AML-193 (cell line): Measurements from ENCODE around the gene TM4SF5.

Source experiments
- DNase-seq, 2 experiments: peaks; one replicate each; lab custom pipeline; 2025; lab: John Stamatoyannopoulos, UW

The TM4SF5 gene

GRCh38 chr17:4771519-4772234 lies at the start of gene TM4SF5:
TSS of gene TM4SF5 (plus strand) at chr17:4771886. CDS start at chr17:4771923, 37 bp downstream.
- no peak for DNase-seq

DNA sequence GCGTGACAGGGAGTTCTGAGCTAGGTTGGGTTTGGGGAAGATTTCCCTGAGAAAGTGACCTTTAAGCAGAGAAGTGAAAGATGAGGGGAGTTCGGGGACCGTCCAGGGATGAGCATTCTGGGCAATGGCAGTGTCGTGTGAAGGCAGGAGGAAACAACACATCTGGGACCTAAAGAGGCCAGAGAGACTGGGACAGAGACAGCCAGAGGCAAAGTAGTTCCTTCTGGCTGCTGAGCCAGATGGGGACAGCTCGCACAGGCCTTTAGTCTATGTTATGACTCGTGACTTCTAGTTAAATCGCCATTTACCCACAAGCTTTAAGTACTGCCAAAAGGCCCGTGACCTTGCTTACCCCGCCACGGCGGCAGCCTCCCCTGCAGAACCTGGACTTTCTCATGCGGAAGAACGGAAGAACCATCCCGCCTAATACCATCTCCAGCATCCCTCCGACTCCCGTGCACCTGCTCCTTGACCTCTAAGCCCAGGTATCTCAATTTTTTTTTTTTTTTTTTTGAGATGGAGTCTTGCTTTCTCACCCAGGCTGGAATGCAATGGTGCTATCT lies 48.9 kb upstream of the TM4SF5 start:
- no peak for DNase-seq

DNA sequence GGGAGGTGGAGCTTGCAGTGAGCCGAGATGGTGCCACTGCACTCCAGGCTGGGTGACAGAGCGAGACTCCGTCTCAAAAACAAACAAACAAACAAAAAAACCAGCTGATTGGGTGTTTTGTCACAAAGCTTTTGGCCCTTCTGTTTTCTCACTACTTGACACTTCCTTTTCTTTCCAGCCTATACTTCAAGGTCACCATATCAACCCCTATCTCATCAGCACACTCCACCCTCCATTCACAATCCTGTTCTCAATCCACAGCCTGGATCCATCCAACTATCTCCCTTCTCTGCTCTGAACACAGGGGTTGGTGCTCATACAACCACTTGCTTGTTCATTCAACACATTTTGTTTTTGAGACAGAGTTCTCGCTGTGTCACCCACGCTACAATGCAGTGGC lies 47.0 kb upstream of the TM4SF5 start:
- no peak for DNase-seq

DNA sequence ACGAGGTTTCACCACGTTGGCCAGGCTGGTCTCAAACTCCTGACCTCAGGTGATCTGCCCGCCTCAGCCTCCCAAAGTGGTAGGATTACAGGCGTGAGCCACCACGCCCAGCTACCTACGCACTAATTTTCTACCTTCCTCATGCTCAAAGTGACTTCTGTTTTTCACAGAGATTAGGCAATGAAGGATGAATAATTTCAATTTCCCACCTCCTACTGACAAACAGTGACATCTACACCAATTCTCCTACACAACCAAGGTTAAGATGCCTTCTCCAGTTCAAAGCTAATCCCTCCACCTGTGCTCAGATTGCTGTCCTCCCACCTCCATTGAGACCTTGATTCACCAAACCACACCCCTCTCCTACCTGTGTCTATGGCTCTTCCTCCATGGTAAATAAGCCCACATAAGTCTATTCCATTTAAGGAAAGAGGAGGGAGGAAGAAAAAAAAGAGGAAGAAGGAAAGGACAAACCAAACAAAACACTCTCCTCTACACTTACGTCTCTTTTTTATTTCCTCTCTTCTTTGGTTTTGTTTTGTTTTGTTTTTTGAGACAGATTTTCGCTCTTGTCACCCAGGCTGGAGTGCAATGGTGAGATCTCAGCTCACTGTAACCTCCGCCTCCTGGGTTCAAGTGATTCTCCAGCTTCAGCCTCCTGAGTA lies 45.9 kb upstream of the TM4SF5 start:
- DNase-seq = peak in 1 of 2 experiments; percentile 40

DNA sequence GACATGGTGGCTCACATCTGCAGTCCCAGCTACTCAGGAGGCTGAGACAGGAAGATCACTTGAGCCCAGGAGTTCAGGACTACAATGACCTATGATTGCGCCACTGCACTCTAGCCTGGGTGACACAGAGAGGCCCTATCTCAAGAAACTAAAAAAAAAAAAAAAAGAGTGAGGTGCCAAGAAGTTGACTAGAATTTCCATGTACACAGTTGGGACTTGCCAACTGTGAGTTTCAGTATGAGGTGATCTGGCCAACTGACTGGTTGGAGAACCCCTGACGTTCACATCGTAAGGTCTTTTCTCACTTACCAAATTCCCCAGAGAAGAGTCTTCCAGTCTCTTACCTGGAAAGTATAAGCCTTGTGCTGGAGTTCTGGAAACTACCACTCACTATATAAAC lies 43.6 kb upstream of the TM4SF5 start:
- peak in 1 of 2 experiments; percentile 10 for DNase-seq

DNA sequence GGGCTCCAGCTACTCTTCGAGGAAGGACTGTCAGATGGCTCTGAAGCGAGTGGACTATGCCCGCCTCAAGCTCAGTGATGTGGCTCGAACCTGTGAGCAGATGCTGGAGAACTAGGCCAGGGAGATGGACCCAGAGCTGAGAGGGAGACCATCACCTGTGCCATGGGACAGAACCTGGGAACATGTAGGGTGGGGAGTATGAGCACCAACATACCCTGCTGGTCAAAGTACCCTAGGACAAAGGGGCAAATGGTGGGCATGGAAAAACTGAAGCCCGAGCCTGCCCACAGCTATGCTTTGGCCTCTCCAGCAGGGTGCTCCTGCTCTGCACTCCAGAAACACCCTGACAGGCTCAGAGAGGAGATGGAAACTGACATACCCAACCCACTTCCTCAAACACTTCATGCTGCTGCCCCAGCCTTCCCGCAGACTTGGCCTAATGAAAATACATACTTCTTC lies 38.6 kb upstream of the TM4SF5 start:
- DNase-seq = peak; percentile 66 to 70

- DNase-seq = no peak
Observed at GRCh38 chr17:4734857-4735475, 36.7 kb upstream of the TM4SF5 start.

GRCh38 chr17:4735876-4736651 lies 35.6 kb upstream of the TM4SF5 start:
- peak; percentile 30 to 50 for DNase-seq

GRCh38 chr17:4738136-4739121 lies 33.3 kb upstream of the TM4SF5 start:
- DNase-seq = no peak

GRCh38 chr17:4739122-4740024 lies 32.3 kb upstream of the TM4SF5 start, which contains the start of the genes CXCL16 and ZMYND15:
TSS of gene CXCL16 (minus strand) at chr17:4739928. CDS start at chr17:4739339, 589 bp downstream.
TSS of gene ZMYND15 (plus strand) at chr17:4739833. CDS start at chr17:4740549, 716 bp downstream.
- no peak for DNase-seq

- no peak for DNase-seq
Observed at GRCh38 chr17:4740025-4740351, 31.7 kb upstream of the TM4SF5 start.

DNA sequence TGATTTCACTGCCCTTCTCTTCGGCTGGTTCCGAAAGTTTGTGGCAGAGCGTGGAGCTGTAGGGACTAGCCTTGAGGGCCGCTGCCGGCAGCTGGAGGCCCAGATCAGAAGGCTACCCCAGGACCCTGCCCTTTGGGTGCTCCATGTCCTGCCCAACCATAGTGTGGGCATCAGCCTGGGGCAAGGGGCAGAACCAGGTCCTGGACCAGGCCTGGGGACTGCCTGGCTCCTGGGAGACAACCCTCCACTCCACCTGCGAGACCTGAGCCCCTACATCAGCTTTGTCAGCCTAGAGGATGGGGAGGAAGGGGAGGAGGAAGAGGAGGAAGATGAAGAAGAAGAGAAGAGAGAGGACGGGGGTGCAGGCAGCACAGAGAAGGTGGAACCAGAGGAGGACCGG lies 31.1 kb upstream of the TM4SF5 start:
- DNase-seq = no peak

- DNase-seq = no peak
Observed at GRCh38 chr17:4741544-4741943, 30.1 kb upstream of the TM4SF5 start.

- DNase-seq = no peak
Observed at GRCh38 chr17:4742133-4742532, 29.6 kb upstream of the TM4SF5 start.

DNA sequence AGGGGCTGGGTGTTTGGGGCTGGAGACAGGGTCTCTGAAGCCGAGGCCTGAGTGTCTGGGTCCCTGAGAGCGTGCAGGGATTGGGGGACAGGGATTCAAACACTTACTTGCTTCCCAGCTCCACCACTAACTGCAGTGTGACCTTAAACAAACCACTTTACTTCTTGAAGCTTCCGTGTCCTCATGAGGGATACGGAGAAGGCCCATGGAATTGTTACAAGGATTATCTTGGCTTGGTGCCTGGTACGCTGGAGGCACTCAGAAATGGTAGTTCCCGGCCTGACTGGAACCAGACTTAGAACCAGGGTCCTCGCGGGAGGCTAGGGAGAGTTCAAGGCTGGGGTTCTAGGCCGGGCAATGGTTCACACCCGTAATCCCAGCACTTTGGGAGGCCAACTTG lies 29.1 kb upstream of the TM4SF5 start:
- no peak for DNase-seq

GRCh38 chr17:4743216-4743615 lies 28.5 kb upstream of the TM4SF5 start:
- no peak for DNase-seq

GRCh38 chr17:4743898-4744297 lies 27.8 kb upstream of the TM4SF5 start:
- DNase-seq = no peak

DNA sequence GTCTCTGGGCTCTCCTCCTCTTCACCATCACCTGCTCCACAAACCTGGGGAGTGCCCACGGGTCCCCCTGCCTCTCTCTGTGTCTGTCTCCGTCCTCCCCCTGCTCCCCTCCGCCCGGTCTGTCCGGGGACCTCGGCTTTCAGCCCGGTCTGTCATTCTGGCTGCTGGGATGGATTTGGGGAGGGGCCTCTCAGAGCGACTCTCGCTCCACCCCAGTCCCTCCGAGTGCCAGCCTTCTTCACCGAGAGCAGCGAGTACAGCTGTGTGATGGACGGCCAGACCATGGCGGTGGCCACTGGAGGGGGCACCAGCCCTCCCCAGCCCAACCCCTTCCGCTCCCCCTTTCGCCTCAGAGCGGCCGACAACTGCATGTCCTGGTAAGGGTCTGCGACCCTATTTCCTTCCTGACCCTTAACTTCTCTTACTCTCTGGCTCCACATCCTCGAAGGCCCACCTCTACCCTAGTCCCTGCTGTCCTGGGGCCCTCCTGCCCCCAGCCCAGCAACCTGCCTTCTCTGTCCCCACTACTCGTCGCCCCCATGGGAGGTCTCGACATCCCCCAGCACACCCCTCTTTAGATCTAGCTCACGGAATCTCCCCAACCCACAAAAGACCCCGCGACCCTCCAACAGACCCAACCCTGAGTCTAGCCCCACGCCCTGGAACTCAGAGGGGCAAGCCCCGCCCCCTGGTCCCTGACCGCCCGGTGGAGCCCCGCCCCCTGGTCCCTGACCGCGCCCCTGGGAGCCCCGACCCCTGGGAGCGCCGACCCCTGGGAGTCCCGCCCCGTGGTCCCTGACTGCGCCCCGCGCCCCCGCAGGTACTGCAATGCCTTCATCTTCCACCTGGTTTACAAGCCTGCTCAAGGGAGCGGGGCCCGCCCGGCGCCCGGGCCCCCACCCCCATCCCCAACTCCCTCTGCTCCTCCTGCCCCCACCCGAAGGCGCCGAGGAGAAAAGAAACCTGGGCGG lies 26.4 kb upstream of the TM4SF5 start:
- no peak for DNase-seq
